Tibial artery (tissue), 4 donors: ENCODE results near the gene TNFAIP8L1.
A peak's percentile ranks its signal among the peaks of the same experiment; 100 is the strongest.

Experiments used
- DNase-seq, 2 donors: peaks; one replicate each; pipeline ENCODE4 v3.0.0-alpha.2; 2019
- H3K27ac ChIP-seq, 2 donors: fragments of 200-600 bp; sonication (generic) in 1 of 2; 1 replicate in 1 of 2; 2 replicates in 1 of 2; pipeline ENCODE4 v1.5.1; 2018 to 2019; ENCODE audit warnings: mild to moderate bottlenecking in 1 of 2
- H3K27me3 ChIP-seq, 2 donors: fragments of 200-600 bp; sonication (generic) in 1 of 2; one replicate each; pipeline versions ENCODE4 v1.5.1 to v1.6.0; 2016 to 2019
- H3K36me3 ChIP-seq, 3 donors: fragments of 200-600 bp; sonication (generic) in 2 of 3; one replicate each; pipeline ENCODE4 v1.5.1; 2016 to 2019; ENCODE audit warnings: mild to moderate bottlenecking in 2 of 3
- H3K4me1 ChIP-seq, 4 donors: fragments of 200-600 bp; sonication (generic) in 2 of 4; 1 replicate in 3 of 4; 2 replicates in 1 of 4; pipeline ENCODE4 v1.5.1; 2016 to 2019
- H3K4me3 ChIP-seq, 2 donors: fragments of 200-600 bp; sonication (generic) in 1 of 2; 1 replicate in 1 of 2; 2 replicates in 1 of 2; pipeline ENCODE4 v1.5.1; 2018 to 2019; ENCODE audit warnings: mild to moderate bottlenecking in 2 of 2
- H3K9me3 ChIP-seq, 3 donors: fragments of 200-600 bp; sonication (generic) in 1 of 3; one replicate each; pipeline ENCODE4 v1.5.1; 2016 to 2019
- intact Hi-C: fragments of 100-400 bp; cut with DNase I; formaldehyde crosslinking; loops from one replicate; pipeline ENCODE4 v1.15.0; 2023; ENCODE audit warnings: low total_unique reads
- TF ChIP-seq, protein P1 (sequence below), 2 experiments: fragments of 200-600 bp in 1 of 2; fragments of 450-650 bp in 1 of 2; IDR thresholded peaks; one replicate each; pipeline ENCODE4 v1.5.1; 2017 to 2019; ENCODE audit warnings: antibody characterized with exemption in 2 of 2, mild to moderate bottlenecking in 1 of 2, moderate library complexity in 1 of 2

Gene TNFAIP8L1

DNA sequence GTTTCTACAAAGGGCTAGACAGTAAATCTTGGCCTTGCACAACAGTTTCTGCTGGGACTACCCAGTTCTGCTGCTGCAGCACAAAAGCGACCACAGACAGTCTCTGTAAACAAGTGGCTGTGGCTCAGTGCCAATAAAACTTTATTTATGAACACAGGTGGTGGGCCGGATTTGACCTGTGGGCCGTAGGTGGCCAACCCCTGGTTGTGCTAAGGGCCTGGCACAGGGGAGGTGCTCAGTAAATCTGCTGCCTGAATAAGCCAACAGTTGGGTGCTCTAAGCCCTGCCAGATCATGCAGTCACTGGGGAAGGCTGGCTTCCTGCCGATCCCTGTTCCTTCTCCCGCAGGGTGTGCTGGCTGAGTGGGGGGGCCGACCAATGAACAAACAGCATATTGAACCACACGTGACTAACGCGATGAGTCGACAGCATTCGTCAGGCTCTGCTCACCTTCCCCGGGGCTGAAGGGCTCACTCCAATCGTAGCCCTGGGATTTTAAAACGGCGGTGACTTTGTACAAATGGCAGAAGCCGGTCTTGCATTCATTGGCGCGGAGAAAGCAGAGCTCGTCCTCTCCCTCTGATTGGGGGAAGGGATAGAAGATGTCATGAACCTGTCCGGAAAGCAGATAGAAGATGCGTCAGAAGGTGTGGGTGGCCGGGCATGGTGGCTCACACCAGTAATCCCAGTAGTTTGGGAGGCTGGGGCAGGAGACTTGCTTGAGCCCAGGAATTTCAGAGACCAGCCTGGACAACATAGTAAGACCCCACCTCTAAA is 55.1 kb downstream of the TNFAIP8L1 start:
- Histone ChIP-seq H3K27me3 (no peaks in the 10 kb centered on the region), H3K9me3 (no peaks in the 10 kb centered on the region), H3K27ac (no peak overlapping the region), H3K4me3 (no peak overlapping the region), H3K36me3 (peaks cover 87 to 99% (median 92%) of the 10 kb centered on the region in 3 donors), H3K4me1 (peaks cover 0 to 11% (median 0%) of the 10 kb centered on the region in 4 donors)
- TF ChIP-seq, protein P1, sequence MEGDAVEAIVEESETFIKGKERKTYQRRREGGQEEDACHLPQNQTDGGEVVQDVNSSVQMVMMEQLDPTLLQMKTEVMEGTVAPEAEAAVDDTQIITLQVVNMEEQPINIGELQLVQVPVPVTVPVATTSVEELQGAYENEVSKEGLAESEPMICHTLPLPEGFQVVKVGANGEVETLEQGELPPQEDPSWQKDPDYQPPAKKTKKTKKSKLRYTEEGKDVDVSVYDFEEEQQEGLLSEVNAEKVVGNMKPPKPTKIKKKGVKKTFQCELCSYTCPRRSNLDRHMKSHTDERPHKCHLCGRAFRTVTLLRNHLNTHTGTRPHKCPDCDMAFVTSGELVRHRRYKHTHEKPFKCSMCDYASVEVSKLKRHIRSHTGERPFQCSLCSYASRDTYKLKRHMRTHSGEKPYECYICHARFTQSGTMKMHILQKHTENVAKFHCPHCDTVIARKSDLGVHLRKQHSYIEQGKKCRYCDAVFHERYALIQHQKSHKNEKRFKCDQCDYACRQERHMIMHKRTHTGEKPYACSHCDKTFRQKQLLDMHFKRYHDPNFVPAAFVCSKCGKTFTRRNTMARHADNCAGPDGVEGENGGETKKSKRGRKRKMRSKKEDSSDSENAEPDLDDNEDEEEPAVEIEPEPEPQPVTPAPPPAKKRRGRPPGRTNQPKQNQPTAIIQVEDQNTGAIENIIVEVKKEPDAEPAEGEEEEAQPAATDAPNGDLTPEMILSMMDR (IDR thresholded peaks at IDR 0.05): no peak
- intact Hi-C loops: no loop called here
- DNase-seq: no peak

DNA sequence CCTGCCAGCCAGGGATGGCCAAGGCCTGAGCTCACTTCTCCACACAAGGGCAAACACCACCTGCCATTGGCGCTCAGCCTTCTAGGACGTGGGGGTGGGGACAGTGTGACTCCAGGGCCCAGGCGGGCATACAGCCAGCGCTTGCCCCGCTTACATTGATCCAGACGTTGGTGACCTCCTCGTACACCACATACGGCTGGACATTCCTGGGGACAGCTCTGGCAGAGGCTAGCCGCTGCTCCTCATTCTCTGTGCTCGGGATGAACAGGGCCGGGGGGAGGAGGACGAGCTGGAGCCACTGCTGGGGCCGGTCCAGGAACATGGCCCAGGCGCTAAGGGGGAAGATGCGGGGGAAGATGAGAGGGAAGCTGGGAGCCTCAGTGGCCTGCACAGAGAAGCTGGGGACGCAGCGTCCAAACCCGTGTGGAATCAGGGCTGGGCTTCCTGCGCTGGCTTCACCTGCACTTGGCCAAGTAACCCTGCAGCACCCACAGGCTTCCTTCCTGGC is 56.0 kb downstream of the TNFAIP8L1 start:
- H3K9me3 ChIP-seq: no peaks in the 10 kb centered on the region
- peaks cover 0 to 11% (median 0%) of the 10 kb centered on the region in 4 donors for H3K4me1 ChIP-seq
- TF ChIP-seq, protein P1 (IDR thresholded peaks at IDR 0.05): no peak
- no peak overlapping the region for H3K27ac ChIP-seq
- DNase-seq: no peak
- H3K36me3 ChIP-seq: peaks cover 87 to 99% (median 92%) of the 10 kb centered on the region in 3 donors
- H3K27me3 ChIP-seq: no peaks in the 10 kb centered on the region
- intact Hi-C loops: no loop called here
- no peak overlapping the region for H3K4me3 ChIP-seq

DNA sequence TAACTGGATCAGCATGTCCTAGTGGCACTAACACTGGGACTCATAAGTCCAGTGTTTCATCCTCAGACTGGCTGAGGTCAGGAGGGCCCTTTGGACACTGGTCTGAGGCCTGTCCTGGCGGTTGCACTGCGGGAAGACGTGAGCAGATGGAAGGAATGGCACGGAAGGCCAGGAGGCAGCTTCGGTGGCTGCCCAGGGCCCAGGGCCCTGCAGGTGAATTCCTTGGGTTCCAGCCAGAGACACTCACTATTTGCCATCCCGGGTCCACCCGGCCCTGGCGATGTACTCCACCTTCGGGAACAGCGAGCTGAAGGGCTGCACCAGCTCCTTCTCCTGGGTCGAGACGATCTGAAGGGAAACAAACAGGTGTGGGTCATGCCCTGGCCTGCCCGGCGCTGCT is 58.0 kb downstream of the TNFAIP8L1 start:
- no peak overlapping the region for H3K27ac ChIP-seq
- H3K27me3 ChIP-seq: no peaks in the 10 kb centered on the region
- peaks cover 95 to 100% (median 98%) of the 10 kb centered on the region in 3 donors for H3K36me3 ChIP-seq
- H3K4me3 ChIP-seq: no peak overlapping the region
- no peak for DNase-seq
- TF ChIP-seq, protein P1 (IDR thresholded peaks at IDR 0.05): no peak
- intact Hi-C loops: no loop called here
- H3K9me3 ChIP-seq: no peaks in the 10 kb centered on the region
- peaks cover 0 to 11% (median 0%) of the 10 kb centered on the region in 4 donors for H3K4me1 ChIP-seq

DNA sequence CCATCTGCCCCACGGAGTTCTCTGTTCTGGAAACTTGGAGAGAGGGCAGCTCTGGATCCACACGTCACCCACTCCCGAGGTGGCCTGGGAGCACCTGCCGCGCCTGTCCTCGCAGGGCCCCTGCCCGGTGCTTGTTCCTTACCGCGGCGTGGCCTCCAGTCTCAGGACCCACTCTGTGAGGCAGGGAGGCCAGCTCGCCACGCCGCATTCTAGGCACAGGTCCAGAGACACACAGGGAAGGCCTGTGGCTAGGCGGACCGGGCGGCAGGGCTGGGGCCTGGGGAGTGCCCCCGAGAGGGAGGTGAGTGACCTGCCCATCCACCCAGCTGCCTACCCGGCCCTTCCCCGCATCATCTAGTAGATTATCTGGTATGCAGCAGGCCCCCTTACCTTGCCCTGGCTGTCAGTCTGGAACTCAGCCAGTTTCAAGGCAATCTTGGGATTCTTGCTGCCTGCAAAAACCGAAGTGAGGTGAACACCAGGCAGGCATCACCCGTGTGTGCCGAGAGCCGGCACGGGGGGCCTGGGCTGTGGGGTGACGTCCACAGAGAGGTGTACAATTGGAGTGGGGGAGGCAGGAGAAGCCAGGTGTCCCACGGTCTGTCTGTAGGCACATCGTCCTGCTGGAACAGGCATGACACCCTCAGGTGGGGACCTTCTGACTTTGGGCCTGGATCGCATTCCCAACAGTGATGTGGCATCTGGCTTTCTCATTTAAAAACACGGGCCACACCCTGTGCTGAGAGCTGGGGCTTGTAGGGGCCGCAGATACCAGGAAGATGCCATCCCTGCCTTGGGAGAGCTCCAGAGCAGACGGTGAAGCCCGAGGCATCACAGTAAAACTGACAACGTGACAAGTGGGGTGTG is 60.7 kb downstream of the TNFAIP8L1 start:
- peak in 1 of 2 donors; percentile 60 for DNase-seq
- TF ChIP-seq, protein P1 (IDR thresholded peaks at IDR 0.05): no peak
- Histone ChIP-seq H3K4me3 (no peak overlapping the region), H3K27me3 (no peaks in the 10 kb centered on the region), H3K36me3 (peaks cover 95 to 100% (median 98%) of the 10 kb centered on the region in 3 donors), H3K9me3 (no peaks in the 10 kb centered on the region), H3K4me1 (peaks cover 0 to 9% (median 0%) of the 10 kb centered on the region in 4 donors), H3K27ac (no peak overlapping the region)
- intact Hi-C loops: no loop called here

DNA sequence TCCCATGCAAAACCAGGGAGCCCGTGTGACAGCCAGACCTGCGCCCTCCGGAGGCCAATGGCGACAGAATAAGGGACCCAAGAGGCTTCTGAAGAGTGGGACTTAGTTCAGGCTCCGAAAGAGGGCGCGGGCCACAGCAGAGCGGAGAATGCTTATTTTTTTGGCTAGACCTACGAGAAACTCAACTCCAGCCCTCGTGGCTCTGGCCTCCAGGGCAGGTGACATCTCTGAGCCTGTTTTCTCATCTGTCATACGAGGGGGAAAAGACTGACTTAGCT is 61.3 kb downstream of the TNFAIP8L1 start:
- Histone ChIP-seq H3K36me3 (peaks cover 96 to 100% (median 98%) of the 10 kb centered on the region in 3 donors), H3K4me1 (peaks cover 0 to 6% (median 0%) of the 10 kb centered on the region in 4 donors), H3K4me3 (no peak overlapping the region), H3K27ac (no peak overlapping the region), H3K9me3 (no peaks in the 10 kb centered on the region), H3K27me3 (no peaks in the 10 kb centered on the region)
- intact Hi-C loops: no loop called here
- DNase-seq: peak in 1 of 2 donors; percentile 52
- TF ChIP-seq, protein P1 (IDR thresholded peaks at IDR 0.05): no peak
